CD4-positive, alpha-beta T cell treated with Interferon gamma for 1 hour (primary cell): ENCODE results near the gene C20orf141.
"Not testable (repeated sequence)": the region's sequence is repeated elsewhere in the genome, so short reads cannot be mapped to it uniquely, and the experiment has no call there.

Experiments
- DNase-seq: peaks from one replicate; pipeline ENCODE4 v3.0.0-alpha.2; 2020

C20orf141 gene

GRCh38 chr20:2820896-2821869, 6.4 kb downstream of the C20orf141 start:
- DNase-seq: no peak

- DNase-seq: peak; percentile 33
Observed at GRCh38 chr20:2822073-2822472, 7.3 kb downstream of the C20orf141 start.

DNA sequence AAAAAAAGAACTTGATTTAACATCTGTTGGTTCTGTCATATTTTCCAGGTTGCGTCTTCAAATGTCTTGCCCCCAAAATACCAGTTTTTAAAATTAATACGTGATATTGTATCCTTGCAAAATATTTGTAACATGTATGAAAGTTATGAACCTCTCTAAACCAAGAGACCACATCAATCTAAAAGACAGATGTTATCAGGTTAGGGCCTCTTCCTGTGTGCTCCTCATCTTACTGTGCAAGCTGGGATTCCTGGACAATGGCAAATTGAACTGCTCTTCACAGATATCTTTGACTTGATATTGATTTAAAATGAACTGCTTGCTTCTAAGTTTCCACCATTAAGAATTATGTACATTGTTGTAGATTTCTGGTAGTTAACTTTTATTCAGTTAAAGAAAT, 11.0 kb downstream of the C20orf141 start:
- no peak for DNase-seq

- no peak for DNase-seq
Observed at GRCh38 chr20:2826655-2827054, 11.9 kb downstream of the C20orf141 start.

DNA sequence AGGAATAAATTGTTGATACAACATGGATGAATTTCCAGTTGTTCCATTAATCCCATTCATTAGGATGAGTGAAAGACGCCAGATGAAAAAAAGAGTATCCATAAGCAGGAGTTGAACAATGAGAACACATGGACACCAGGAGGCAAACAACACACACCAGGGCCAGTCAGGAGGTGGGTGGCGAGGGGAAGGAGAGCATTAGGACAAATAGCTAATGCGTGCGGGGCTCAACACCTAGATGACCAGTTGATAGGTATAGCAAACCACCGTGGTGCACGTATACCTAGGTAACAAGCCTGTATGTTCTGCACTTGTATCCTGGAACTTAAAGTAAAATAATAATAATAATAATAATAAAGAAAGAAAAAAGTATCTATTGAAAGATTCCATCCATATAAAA, 14.6 kb downstream of the C20orf141 start:
- DNase-seq: no peak

GRCh38 chr20:2831206-2831605, 16.4 kb downstream of the C20orf141 start:
- not testable (repeated sequence) for DNase-seq

DNA sequence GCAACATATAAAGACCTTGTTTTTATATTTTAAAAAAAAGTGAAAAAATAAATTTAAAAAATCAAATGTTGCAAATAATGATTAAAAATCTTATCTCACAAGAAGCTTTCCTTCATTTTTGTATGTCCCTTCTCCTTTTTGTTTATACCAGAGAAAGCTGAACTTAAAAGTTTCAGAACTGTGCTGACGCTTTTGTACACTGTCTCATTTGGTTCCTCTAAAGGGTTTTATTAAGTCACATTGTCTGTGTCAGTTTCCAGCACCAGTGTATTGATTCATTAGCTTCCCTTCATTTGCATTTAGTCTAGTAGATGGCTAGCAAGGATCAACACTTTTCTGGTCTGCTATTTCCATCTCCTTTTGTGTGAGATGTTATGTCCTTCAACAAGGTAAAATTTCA, 19.0 kb downstream of the C20orf141 start:
- no peak for DNase-seq

DNA sequence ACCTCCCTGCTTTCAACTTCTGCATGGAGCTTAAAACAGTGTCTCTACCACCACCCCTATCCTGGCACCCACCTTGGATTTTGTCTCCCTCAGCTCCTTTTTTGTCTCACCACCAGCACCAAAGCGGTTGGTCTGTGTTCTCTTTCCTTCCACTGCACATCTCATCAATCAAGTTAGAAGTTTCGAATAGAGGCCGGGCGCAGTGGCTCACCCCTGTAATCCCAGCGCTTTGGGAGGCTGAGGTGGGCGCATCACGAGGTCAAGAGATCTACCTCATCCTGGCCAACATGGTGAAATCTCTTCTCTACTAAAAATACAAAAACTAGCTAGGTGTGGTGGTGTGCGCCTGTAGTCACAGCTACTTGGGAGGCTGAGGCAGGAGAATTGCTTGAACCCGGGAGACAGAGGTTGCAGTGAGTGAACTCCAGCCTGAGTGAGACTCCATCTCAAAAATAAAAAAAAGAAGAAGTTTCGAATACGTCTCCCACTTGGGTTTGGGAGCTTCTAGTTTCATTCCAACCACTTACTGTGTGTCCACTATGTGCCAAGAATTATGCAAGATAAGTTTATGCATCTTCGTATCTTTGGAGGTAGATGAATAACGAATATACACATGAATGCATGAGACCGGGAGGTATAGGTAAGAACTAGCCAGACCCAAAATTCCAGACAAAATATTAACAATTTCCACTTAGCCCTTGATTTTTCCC, 19.8 kb downstream of the C20orf141 start:
- DNase-seq: no peak

DNA sequence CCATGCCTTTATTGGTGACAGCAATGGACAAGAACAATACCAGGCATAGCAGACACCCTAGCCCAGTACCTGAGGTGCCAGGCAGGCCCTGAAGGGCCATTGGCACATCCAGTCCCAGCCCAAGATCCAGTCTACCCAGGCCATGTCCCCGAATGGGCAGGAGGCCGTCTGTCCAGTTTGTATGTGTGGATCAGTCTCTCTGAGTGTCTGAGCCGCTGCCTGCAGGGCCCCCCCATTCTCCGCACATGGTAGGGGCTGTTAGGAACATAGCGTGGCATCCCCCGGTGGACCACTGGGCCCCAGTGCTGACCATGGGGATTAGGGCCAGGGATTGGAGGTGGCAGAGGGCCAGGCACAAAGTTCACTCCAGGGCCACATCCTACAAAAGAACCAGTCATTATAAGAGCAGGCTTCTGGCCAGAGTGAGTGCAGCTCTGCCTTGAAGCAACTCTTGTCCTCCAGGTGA, 20.6 kb downstream of the C20orf141 start:
- no peak for DNase-seq

GRCh38 chr20:2836035-2836434, 21.2 kb downstream of the C20orf141 start:
- no peak for DNase-seq

DNA sequence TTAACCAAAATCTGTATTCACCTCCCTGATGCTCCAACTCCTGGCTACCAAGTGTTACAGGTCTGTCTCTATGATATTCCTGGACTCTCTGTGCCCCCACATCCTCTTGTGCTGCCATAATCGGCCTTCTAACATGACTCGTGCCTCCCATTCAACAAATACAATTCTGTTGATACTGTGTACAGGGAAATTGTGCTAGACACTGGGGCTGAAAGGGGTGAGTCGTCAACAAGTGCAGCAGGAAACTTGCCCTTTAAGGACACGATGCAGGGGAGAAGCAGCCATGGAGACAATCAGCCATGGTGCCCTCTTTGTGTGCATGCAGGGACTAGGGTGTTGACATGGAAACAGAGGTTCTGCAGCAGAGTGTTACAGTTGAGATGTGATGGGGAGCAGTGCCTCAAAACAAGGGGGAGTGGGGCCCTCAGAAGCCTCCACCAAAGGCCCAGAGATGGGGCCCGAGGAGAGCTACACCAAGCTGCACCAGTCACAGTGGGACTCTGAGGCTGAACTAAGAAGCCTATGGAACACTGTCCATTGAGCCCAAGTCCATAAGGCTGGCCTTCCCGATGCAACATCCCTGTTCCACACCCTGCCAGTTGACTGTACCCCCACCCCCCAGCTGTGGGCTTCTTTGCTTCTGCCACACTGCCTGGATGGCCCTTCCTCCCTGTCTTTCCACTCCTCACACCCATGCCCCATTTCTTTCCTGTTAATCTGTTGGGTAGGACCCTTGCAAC, 22.6 kb downstream of the C20orf141 start:
- no peak for DNase-seq

DNA sequence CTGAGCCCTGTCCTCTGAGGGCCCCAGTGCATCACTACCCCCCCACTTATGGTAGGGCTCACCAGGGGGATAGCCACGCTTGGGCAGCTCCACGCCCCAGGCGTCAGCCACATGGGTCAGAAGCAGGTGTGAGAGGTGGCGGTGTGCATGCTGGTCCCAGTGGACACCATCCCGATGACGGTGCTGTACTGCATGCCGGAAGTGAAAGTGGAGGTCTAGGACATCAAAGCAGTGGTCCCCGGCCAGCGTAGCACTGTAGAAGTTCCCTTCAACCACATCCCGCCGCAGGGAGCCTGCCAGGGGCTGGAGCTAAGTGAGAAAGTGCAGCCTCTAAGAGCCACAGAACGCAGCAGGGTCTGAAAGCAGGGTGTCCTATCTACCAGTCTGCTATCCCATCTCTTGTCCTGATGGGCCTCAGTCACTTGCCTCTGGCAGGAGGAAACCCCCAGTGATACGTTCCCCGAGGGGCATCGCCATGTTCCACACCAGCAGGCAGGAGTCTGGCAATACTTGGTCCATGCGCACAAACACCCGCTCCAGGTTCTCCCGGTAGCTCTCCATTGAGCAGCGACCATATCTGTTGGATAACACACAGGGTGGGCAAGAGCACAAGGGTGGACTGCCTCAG, 23.5 kb downstream of the C20orf141 start:
- no peak for DNase-seq

- no peak for DNase-seq
Observed at GRCh38 chr20:2838847-2839671, 24.3 kb downstream of the C20orf141 start.

GRCh38 chr20:2839732-2840137, 24.9 kb downstream of the C20orf141 start:
- DNase-seq: no peak

DNA sequence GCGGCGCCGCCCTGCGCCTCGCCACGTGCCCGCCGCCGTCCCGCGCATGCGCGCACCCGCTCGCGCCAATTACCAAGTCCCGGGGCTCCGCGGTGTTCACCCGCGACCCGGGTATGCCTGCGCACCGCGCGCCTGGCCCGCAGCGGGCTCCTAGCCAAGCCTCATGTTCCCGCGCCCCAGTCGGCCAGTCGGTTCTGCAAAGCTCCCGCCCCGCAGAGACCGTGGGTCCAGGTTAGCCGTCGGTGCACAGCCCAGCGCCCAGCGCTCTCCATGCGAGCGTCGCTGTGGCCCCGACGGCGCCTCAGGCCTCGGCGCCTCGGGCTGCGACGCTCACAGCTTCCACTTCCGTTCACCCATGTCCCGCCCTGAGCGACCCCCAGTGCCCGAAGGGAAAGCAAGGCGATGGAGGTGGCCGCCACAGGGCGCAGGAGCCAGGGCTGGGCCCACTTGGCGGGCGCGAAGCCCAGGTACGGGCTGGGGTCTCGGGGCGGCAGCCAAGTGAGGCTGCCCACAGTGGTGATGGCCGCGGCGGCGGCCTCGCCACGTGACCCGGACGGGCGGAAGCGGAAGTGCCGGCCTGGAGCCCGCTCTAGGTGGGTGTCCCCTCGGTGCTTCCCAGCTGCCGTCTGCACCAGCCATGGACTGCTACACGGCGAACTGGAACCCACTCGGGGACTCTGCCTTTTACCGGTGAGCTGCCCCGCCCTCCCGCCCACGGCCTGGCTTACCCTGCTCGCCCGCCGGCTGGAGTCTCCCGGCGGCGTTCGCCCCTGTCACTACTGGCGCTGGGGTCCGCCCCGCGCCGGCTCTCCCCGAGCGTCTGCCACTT, 25.6 kb downstream of the C20orf141 start, which contains the start of the genes PCED1A and VPS16:
TSS of gene PCED1A (minus strand) at position 518 of the 829 bp plus-strand sequence. CDS start 743 bp downstream, outside the sequence.
TSS of gene VPS16 (plus strand) at position 608 of the 829 bp plus-strand sequence. CDS start at position 638, 30 bp downstream.
- DNase-seq: peak; percentile 87

DNA sequence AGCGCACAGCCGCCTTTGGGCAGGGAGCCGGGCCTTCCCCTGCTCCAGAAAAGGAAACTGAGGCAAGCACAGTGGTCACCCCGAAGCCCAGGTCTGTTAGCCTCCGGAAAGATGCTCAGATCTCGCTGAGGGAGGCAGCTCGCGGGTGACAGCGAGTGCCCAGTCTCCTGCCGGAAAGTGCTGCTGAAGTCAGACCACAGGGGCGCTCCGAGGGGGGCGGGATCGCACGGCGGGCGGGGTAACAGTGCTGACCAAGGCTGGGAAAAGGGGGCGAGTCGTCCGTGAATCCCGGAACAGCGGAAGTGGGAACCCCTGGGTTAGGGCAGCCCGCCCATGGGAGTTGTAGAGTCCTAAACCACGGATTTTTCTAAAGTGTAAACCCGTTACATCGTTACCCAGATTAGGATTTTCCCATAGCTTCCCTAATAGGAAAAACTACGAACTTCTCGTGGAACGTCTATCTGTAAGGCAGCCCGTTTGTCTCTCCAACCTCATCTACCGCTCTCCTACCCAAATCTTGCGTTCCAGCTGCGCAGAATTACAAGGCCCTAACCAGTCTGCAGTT, 26.3 kb downstream of the C20orf141 start:
- DNase-seq: no peak

- no peak for DNase-seq
Observed at GRCh38 chr20:2845607-2846006, 30.8 kb downstream of the C20orf141 start.

GRCh38 chr20:2846698-2847097, 31.9 kb downstream of the C20orf141 start:
- DNase-seq: no peak

GRCh38 chr20:2847802-2848201, 33.0 kb downstream of the C20orf141 start:
- DNase-seq: no peak

- no peak for DNase-seq
Observed at GRCh38 chr20:2849529-2849928, 34.7 kb downstream of the C20orf141 start.
